ENCODE data around the gene MOSPD3.

Gene MOSPD3

GRCh38 chr7:100582041-100582579 lies 30.2 kb upstream of the MOSPD3 start:
- no peak for TF ChIP-seq RAD21 (IDR thresholded peaks at IDR 0.05; ENCODE audit: low read depth)
- TF ChIP-seq TCF12 (IDR thresholded peaks at IDR 0.05; ENCODE audit: low read depth), result no peak

GRCh38 chr7:100582650-100583049 lies 29.7 kb upstream of the MOSPD3 start:
- no peak for TF ChIP-seq EP300 (IDR thresholded peaks at IDR 0.05; ENCODE audit: borderline replicate concordance)
- no peak for TF ChIP-seq MAX (IDR thresholded peaks at IDR 0.05)
- TF ChIP-seq REST (IDR thresholded peaks at IDR 0.05; ENCODE audit: low read depth), result no peak
- no peak for TF ChIP-seq TAF1 (IDR thresholded peaks at IDR 0.05; ENCODE audit: low read depth)
- TF ChIP-seq YY1 (IDR thresholded peaks at IDR 0.05; ENCODE audit: low read depth), result no peak
- no peak for TF ChIP-seq CEBPB (IDR thresholded peaks at IDR 0.05)
- no peak for TF ChIP-seq NFIC (IDR thresholded peaks at IDR 0.05)
- no peak for TF ChIP-seq ZBTB7A (IDR thresholded peaks at IDR 0.05; ENCODE audit: low read depth)
- no peak for TF ChIP-seq FOXM1 (IDR thresholded peaks at IDR 0.05; ENCODE audit: borderline replicate concordance, low read depth)

GRCh38 chr7:100583132-100584053 lies 28.9 kb upstream of the MOSPD3 start:
- TF ChIP-seq FOXM1 (IDR thresholded peaks at IDR 0.05; ENCODE audit: borderline replicate concordance, low read depth), result no peak

GRCh38 chr7:100584054-100584682 lies 28.2 kb upstream of the MOSPD3 start:
- TF ChIP-seq TAF1 (IDR thresholded peaks at IDR 0.05; ENCODE audit: low read depth) (no peak), EP300 (IDR thresholded peaks at IDR 0.05; ENCODE audit: borderline replicate concordance) (no peak), NFIC (IDR thresholded peaks at IDR 0.05) (no peak), USF1 (IDR thresholded peaks at IDR 0.05) (no peak), FOXM1 (IDR thresholded peaks at IDR 0.05; ENCODE audit: borderline replicate concordance, low read depth) (no peak), YY1 (IDR thresholded peaks at IDR 0.05; ENCODE audit: low read depth) (no peak), CREB1 (IDR thresholded peaks at IDR 0.05; ENCODE audit: low read depth) (no peak), ZBTB7A (IDR thresholded peaks at IDR 0.05; ENCODE audit: low read depth) (no peak), EGR1 (IDR thresholded peaks at IDR 0.05) (no peak), TCF12 (IDR thresholded peaks at IDR 0.05; ENCODE audit: low read depth) (no peak), REST (IDR thresholded peaks at IDR 0.05; ENCODE audit: low read depth) (no peak)

GRCh38 chr7:100584683-100585510 lies 27.4 kb upstream of the MOSPD3 start:
- peak; percentile 66 for TF ChIP-seq CREB1 (IDR thresholded peaks at IDR 0.05; ENCODE audit: low read depth)
- TF ChIP-seq MAX (IDR thresholded peaks at IDR 0.05), result peak; percentile 38; the same call in 1 of the 2 replicates
- TF ChIP-seq TAF1 (IDR thresholded peaks at IDR 0.05; ENCODE audit: low read depth), result no peak
- peak; percentile 39; the same call in 1 of the 2 replicates for TF ChIP-seq REST (IDR thresholded peaks at IDR 0.05; ENCODE audit: low read depth)
- TF ChIP-seq ZBTB7A (IDR thresholded peaks at IDR 0.05; ENCODE audit: low read depth), result 0 out of 2 replicates have a peak, but pooled peaks have one; percentile 49
